ENCODE data around the gene PIK3R5.

The PIK3R5 gene

GRCh38 chr17:8916466-8916865 lies 49.0 kb downstream of the PIK3R5 start:
- no peak for TF ChIP-seq GATA1 (IDR thresholded peaks at IDR 0.05; ENCODE audit: low read depth, low read length)
- TF ChIP-seq POLR2A (IDR thresholded peaks at IDR 0.05; ENCODE audit: low read length), result no peak
- no peak for DNase-seq

DNA sequence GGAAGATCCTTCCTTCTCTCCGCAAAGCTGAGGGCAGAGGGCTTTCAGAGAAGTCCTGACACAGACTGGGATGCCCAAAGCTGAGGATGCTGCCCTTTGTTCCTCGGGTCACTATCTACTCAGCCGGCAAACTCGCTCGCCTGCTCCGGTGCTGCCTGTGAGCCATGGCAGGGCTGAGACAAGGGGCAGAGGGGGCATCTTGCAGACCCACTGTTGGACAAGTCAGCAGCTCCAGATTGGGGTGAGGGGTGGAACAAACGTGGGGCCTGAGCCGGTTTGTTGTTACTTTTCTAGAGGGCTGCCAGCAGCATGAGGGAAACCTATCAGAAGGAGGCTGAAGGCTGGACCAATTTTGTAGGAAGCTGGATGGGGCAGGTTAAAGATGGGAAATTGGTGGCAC lies 51.0 kb downstream of the PIK3R5 start:
- TF ChIP-seq POLR2A (IDR thresholded peaks at IDR 0.05; ENCODE audit: low read length) (no peak), GATA1 (IDR thresholded peaks at IDR 0.05; ENCODE audit: low read depth, low read length) (no peak)
- DNase-seq, result no peak

DNA sequence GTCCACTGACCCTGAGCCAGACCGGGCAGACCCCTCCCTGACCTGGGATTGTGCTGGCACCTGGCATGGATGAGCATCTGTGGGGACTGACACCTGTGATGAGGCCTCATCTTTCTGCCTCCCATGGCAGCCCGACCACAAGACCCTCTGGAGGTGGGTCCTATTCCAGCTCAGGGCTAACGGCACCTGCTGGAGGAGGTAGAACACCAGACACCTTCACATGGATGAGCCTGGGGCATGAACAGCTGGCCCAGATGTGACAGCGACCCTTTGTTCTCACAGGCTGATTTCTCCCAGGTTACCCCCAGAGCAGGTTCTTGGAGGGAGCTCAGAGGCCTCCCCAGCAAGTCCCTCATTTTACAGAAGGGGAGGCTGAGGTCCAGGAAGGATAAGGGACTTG lies 51.6 kb downstream of the PIK3R5 start:
- TF ChIP-seq GATA1 (IDR thresholded peaks at IDR 0.05; ENCODE audit: low read depth, low read length) (no peak), POLR2A (IDR thresholded peaks at IDR 0.05; ENCODE audit: low read length) (no peak)
- no peak for DNase-seq

DNA sequence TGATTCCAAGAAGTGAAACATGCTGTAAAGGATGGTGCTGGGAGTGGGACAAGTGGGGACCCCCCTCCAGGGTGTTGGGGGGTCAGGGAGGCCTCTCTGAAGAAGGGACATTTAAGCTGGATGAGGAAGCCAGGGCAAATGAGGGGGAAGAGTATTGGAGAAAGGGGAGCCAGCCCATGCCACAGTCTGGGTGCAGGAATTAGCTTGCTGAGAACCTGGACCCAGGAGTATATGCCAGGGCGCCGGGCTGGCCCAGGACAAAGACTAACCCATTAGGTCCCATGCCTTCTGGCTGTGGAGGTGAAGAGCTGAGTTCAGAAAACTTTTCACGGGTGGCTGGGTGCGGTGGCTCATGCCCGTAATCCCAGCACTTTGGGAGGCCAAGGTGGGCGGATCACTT lies 52.4 kb downstream of the PIK3R5 start:
- no peak for DNase-seq
- no peak for TF ChIP-seq GATA1 (IDR thresholded peaks at IDR 0.05; ENCODE audit: low read depth, low read length)
- no peak for TF ChIP-seq POLR2A (IDR thresholded peaks at IDR 0.05; ENCODE audit: low read length)

DNA sequence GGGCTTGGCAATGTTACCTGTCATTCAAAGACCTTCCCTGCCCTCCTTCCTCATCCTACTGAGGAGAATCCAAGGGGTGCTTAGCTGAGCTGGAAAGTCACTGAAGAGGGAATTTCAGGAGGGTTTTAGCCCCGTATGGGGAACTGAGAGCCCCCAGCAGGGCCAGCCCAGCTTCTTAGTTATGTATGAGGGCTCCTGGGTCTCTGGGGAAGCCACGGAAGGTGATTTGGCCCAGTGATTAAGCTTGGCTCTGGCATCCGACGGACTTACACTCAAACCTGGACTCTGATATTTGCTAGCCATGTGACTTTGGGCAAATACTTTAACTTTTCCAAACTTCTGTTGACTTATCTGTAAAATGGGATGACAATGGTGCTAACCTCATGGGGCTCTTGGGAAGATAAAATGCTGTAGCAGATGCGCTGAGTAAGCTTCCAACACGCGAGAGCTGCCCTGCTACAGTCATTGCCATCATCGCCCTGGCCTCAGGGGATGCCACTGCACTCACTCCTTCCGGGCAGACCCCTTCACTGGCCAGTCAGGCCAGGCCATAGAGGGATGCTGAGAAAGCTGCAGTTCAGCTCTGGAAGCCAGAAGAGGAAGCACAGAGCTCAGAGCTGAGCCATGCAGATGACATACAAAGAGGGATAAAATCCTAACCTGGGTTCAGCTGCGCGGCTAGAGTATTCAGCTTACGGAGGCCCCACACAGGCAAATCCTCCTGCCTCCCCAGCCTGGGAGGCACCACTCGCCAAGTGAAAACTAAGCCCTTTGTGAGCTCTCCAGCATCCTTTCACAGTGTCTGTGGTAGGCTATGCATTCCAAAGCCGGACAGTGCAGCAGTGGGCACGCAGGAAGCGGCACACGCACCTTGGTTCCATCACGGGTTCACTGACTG lies 53.2 kb downstream of the PIK3R5 start:
- TF ChIP-seq GATA1 (IDR thresholded peaks at IDR 0.05; ENCODE audit: low read depth, low read length) (no peak), POLR2A (IDR thresholded peaks at IDR 0.05; ENCODE audit: low read length) (no peak)
- DNase-seq, result no peak

GRCh38 chr17:8910969-8911604 lies 54.4 kb downstream of the PIK3R5 start:
- DNase-seq, result no peak
- TF ChIP-seq GATA1 (IDR thresholded peaks at IDR 0.05; ENCODE audit: low read depth, low read length), result no peak
- TF ChIP-seq POLR2A (IDR thresholded peaks at IDR 0.05; ENCODE audit: low read length), result no peak

DNA sequence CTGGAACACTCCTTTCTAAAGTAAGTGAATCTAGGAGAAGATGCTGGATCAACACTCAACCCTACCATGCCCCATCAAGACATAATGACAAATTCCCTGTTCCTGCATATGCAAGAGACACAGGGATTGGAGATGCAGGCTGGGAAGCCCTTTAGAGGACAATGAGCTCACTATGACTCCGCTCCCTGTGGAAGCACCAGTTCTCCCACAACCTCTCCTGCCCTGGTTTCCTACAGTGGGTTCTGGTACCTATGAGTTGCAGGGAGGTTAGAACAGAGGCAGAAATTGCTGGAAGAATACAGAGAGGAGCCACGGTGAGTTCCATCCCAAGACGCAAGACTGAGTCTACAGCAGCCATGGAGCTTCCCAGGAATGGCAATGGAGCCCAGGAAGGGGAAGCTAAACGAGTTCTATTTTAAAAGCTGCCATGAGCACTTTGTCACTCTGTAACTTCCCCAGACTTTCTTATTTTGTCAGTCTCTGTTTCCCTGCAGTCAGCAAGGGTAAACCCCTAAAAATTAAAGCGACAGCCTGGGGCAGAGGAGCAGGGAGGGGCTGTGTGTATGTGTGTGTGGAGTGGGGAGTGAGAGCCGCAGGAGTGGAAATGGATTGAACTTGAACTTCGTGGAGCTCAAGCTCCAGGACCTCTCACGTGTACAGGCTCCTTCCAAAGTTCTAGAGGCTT lies 55.8 kb downstream of the PIK3R5 start:
- TF ChIP-seq POLR2A (IDR thresholded peaks at IDR 0.05; ENCODE audit: low read length) (no peak), GATA1 (IDR thresholded peaks at IDR 0.05; ENCODE audit: low read depth, low read length) (no peak)
- DNase-seq, result no peak

- no peak for DNase-seq
- TF ChIP-seq POLR2A (IDR thresholded peaks at IDR 0.05; ENCODE audit: low read length) (no peak), GATA1 (IDR thresholded peaks at IDR 0.05; ENCODE audit: low read depth, low read length) (no peak)
These were observed 60.2 kb downstream of the PIK3R5 start for GRCh38 chr17:8905331-8905730.

DNA sequence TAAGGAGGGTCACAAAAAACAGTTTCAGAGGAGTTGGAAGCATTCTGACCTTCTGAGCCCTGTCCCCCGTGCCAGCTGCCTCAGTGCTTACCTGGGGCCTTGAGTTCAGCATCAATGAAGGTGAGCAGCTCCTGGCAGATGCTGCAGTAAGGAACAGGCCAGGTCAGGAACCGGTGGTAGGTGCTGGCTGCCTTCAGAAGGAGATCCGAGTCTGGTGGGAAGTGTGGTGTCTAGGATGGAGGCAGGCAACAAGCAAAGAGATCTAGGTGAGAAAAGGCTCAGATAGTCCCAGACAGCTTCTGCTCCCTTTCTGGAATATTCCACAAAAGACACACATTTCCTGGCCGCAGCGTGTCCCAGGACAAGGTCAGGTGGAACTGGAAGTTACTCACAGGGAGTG lies 60.8 kb downstream of the PIK3R5 start:
- no peak for TF ChIP-seq POLR2A (IDR thresholded peaks at IDR 0.05; ENCODE audit: low read length)
- no peak for TF ChIP-seq GATA1 (IDR thresholded peaks at IDR 0.05; ENCODE audit: low read depth, low read length)
- DNase-seq, result no peak

GRCh38 chr17:8904201-8904600 lies 61.3 kb downstream of the PIK3R5 start:
- TF ChIP-seq GATA1 (IDR thresholded peaks at IDR 0.05; ENCODE audit: low read depth, low read length) (no peak), POLR2A (IDR thresholded peaks at IDR 0.05; ENCODE audit: low read length) (no peak)
- DNase-seq, result no peak

DNA sequence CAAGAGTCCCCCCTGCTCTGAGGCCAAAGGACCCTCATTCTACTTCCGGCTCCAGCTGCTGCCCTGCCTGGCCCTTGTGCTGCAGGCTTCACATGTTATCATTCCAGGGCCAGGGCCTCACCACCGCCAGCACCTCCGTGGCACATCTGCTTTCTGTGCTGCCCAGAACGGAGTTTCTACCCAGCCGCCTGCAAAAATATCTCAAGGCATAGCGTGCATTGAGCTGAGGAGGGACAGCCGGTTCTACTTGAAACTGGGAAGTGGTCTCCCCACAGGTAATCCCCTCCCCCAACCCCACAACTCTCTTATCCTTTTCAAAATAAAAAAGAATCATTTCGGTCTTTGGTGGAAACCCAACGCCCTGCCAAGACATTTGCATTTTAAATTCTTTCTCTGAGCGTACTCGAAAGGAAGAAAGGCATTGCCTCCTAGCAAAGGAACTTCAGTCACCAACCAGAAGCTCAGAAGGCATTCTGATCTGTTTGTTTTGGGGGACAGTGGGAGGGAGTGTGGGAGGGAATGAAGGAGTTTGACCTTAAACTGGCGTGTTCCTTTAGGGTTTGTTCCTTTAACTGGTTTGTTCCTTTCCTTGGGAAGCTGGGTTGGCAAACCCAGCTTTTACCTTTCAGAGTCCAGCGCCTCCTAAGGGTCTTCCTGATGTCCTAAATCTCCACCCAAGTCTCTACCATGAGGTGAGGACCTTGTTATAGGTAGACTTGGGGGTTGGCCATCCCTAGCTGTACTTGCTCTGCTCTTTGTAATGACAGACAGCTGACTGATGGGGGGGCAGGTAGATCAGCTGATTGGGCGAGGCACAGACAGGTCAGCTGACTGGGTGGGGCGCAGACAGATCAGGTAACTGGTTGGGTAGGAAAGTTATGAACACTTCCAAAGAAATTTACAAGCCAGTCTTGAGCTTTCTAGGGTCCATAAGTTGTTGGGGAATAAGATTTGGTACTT lies 64.6 kb downstream of the PIK3R5 start:
- DNase-seq, result no peak
- no peak for TF ChIP-seq GATA1 (IDR thresholded peaks at IDR 0.05; ENCODE audit: low read depth, low read length)

GRCh38 chr17:8900207-8900606 lies 65.3 kb downstream of the PIK3R5 start:
- DNase-seq, result no peak

GRCh38 chr17:8898636-8899035 lies 66.9 kb downstream of the PIK3R5 start:
- TF ChIP-seq GATA1 (IDR thresholded peaks at IDR 0.05; ENCODE audit: low read depth, low read length), result no peak
- no peak for TF ChIP-seq POLR2A (IDR thresholded peaks at IDR 0.05; ENCODE audit: low read length)
- no peak for DNase-seq

More at GRCh38 chr17:8900207-8900606, 65.3 kb downstream of the PIK3R5 start:
- no peak for TF ChIP-seq POLR2A (IDR thresholded peaks at IDR 0.05; ENCODE audit: low read length)
- no peak for TF ChIP-seq GATA1 (IDR thresholded peaks at IDR 0.05; ENCODE audit: low read depth, low read length)

Measured in erythroblast (primary cell).